Activated CD8-positive, alpha-beta memory T cell treated with anti-CD3 and anti-CD28 coated beads, Interleukin-2, amount 50 U/mL, for 1 hour (primary cell): ENCODE data around the gene CDC27.
"Not testable (repeated sequence)": the region's sequence is repeated elsewhere in the genome, so short reads cannot be mapped to it uniquely, and the experiment has no call there.

Source experiments
- DNase-seq: peaks from one replicate; pipeline ENCODE4 v3.0.0-alpha.2; 2020; ENCODE audit errors: extremely low read depth

CDC27 gene

GRCh38 chr17:47134354-47134753 is 54.7 kb downstream of the CDC27 start:
- not testable (repeated sequence) for DNase-seq

GRCh38 chr17:47131761-47132160 is 57.3 kb downstream of the CDC27 start:
- no peak for DNase-seq

DNA sequence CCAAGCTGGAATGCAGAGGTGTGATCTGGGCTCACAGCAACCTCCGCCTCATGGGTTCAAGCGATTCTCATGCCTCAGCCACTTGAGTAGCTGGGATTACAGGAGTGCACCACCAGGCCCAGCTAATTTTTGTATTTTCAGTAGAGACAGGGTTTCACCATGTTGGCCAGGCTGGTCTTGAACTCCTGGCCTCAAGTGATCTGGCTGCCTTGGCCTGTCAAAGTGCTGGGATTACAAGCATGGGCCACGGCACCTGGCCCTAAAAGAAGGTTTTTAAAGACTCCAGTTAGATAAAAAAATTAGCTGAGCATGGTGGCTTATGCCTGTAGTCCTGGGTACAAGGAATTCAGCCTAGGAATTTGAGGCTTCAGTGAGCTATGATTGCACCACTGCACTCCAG is 62.3 kb downstream of the CDC27 start:
- DNase-seq: not testable (repeated sequence)

DNA sequence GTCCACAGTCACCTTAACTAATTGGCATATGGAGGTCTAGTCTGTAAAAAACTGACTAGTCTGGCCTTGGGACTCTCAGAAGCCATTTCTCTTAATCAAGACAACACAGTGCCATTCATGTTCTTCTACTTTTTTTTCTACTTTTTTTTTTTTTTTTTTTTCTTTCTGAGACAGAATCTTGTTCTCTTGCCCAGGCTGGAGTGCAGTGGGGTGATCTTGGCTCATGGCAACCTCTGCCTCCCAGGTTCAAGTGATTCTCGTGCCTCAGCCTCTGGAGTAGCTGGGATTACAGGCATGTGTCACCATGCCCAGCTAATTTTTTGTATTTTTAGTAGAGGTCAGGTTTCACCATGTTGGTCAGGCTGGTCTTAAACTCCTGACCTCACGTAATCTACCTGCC is 65.8 kb downstream of the CDC27 start:
- DNase-seq: not testable (repeated sequence)

- no peak for DNase-seq
These were observed 68.5 kb downstream of the CDC27 start for GRCh38 chr17:47120521-47121095.

- DNase-seq: no peak
These were observed 69.2 kb downstream of the CDC27 start for GRCh38 chr17:47119746-47120520.

- no peak for DNase-seq
These were observed 71.7 kb downstream of the CDC27 start for GRCh38 chr17:47117386-47117785.

DNA sequence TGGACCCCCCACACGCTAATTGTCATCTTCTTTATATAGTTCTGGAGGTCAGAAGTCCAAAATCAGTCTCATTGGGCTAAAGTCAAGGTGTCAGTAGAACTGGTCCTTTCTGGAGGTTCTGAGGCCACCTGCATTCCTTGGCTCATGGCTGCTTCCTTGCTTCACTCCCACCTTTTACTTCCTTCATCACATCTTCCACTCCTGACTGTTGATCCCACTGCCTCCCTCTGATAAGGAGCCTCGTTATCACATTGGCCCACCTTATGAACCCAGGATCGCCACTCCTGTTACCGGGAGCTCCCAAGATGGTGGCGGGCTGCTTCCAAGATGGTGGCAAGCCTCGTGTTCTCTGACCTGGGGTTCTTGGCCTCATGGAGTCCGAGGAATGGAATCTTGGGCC is 83.0 kb downstream of the CDC27 start:
- no peak for DNase-seq

- DNase-seq: not testable (repeated sequence)
These were observed 83.8 kb downstream of the CDC27 start for GRCh38 chr17:47105246-47105645.

- no peak for DNase-seq
These were observed 86.2 kb downstream of the CDC27 start for GRCh38 chr17:47102914-47103313.

DNA sequence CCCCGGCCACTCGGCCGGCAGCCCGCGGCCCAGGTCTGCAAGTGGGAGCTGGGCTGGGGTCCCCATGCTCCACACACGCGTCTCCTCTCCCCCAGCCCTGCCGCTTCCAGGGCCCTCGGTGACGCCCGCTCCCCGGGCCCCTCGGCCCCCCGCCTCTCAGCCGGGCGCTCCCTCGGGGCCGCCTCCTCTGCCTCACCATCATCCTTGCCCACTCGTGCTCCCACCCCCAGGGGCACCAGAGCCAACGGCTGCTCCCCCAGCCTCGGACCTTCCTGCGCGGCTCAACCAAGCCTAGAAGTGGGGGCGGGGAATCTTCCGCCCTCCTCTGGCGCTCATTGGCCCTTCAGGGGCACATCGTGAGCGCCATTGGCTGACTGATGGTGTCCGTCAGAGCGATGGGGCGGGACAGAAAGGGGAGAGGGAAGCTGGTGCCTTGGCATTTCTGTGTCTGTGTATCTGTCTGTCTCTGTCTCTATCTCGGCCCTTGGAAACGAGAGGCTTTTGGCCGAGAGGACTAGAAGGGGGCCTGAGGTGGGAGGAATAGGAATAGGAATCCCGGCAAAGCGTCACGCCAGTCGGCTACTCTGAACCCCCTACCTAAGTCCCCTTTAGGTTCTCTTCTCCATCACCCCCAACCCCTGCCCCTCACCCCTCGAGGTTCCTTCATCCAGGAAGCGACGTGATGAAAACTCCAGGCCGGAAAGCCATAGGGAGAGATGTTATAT is 88.9 kb downstream of the CDC27 start:
- DNase-seq: peak; percentile 63

DNA sequence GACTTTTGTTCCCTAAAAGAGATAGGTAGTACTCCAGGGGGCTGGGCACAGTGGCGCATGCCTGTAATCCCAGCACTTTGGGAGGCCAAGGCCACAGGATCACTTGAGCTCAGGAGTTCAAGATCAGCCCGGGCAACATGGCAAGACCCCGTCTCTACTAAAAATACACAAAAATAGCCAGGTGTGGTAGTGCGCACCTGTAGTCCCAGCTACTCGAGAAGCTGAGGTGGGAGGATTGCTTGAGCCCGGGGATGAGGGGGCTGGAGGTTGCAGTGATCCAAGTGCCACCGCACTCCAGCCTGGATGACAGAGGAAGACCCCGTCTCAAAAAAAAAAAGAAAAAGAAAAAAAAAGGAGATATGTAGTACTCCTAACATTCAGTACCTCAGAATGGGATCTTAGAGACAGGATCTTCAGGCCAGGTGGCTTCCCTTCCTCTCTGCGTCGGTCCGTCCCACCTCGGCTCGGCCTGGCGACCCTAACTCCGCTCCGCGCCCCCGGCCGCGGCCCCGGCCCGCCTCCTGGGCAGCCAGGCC is 89.6 kb downstream of the CDC27 start:
- DNase-seq: no peak

- no peak for DNase-seq
These were observed 92.8 kb downstream of the CDC27 start for GRCh38 chr17:47096343-47096742.

- DNase-seq: no peak
These were observed 93.8 kb downstream of the CDC27 start for GRCh38 chr17:47095268-47095667.

GRCh38 chr17:47087093-47087492 is 102.0 kb downstream of the CDC27 start:
- DNase-seq: no peak

GRCh38 chr17:47085736-47086135 is 103.4 kb downstream of the CDC27 start:
- DNase-seq: no peak

GRCh38 chr17:47078801-47079200 is 110.3 kb downstream of the CDC27 start:
- DNase-seq: no peak

DNA sequence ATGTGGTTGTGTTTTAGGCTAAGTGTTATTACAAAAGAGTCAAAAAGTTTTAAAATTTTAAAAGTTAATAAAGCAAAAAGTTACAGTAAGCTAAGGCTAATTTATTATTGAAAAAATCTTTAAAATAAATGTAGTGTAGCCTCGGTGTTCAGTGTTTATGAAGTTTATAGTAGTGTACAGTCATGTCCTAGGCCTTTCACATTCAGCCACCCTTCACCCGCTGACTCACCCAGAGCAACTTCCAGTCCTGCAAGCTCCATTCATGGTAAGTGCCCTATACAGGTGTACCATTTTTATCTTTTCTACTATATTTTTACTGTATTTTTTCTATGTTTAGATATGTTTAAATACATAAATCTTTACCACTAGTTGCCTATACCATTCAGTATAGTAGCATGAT is 111.5 kb downstream of the CDC27 start:
- no peak for DNase-seq

GRCh38 chr17:47076171-47076570 is 112.9 kb downstream of the CDC27 start:
- no peak for DNase-seq

- DNase-seq: not testable (repeated sequence)
These were observed 114.7 kb downstream of the CDC27 start for GRCh38 chr17:47074361-47074760.

- DNase-seq: not testable (repeated sequence)
These were observed 115.5 kb downstream of the CDC27 start for GRCh38 chr17:47073629-47074028.

GRCh38 chr17:47072886-47073285 is 116.2 kb downstream of the CDC27 start:
- no peak for DNase-seq

GRCh38 chr17:47071171-47071570 is 117.9 kb downstream of the CDC27 start:
- DNase-seq: not testable (repeated sequence)
